Activated naive CD4-positive, alpha-beta T cell treated with anti-CD3 and anti-CD28 coated beads for 36 hours (primary cell): Measurements from ENCODE around the gene CHN1. TPM values are rescaled to one million over a fixed set of nuclear protein-coding genes. Genes with fewer than 3 reads are reported as not detected.

Source experiments
- CTCF ChIA-PET: fragments of 350-600 bp; sonication (Branson Sonifier 250); formaldehyde crosslinking; loops from one replicate; lab custom pipeline; 2021; ENCODE audit warnings: antibody characterized with exemption; lab: Charles Lee
- DNase-seq: peaks from one replicate; pipeline ENCODE4 v3.0.0-alpha.2; 2020
- H3K27ac Mint-ChIP-seq: one replicate; pipeline ENCODE4 v1.8.0; 2021; ENCODE audit warnings: mild to moderate bottlenecking, mixed read lengths
- H3K27me3 Mint-ChIP-seq: one replicate; pipeline ENCODE4 v1.8.0; 2021; ENCODE audit warnings: low read depth, mixed read lengths
- H3K36me3 Mint-ChIP-seq: one replicate; pipeline ENCODE4 v1.8.0; 2021; ENCODE audit warnings: low read depth, mixed read lengths
- H3K4me1 Mint-ChIP-seq: one replicate; pipeline ENCODE4 v1.8.0; 2021; ENCODE audit warnings: low read depth, mixed read lengths
- H3K4me3 Mint-ChIP-seq: one replicate; pipeline ENCODE4 v1.8.0; 2021; ENCODE audit warnings: mild to moderate bottlenecking, moderate library complexity, mixed read lengths
- H3K9me3 Mint-ChIP-seq: one replicate; pipeline ENCODE4 v1.8.0; 2021; ENCODE audit warnings: mixed read lengths
- intact Hi-C: fragments of 100-400 bp; cut with micrococcal nuclease; formaldehyde crosslinking; loops from one replicate; pipeline ENCODE4 v1.15.1; 2023
- total RNA-seq, 2 experiments: library from RNA; stranded (reverse); gene quantifications; one replicate each; pipeline ENCODE4 v1.2.3, GENCODE V29; 2021

CHN1 gene
- total RNA-seq, 2 experiments from 2014 or later = 2.1 to 3.3 TPM

GRCh38 chr2:175026385-175026784 lies 21.2 kb upstream of the CHN1 start:
- Mint-ChIP-seq H3K27ac (no peak overlapping the region), H3K9me3 (no peaks in the 10 kb centered on the region), H3K27me3 (no peaks in the 10 kb centered on the region), H3K4me3 (no peak overlapping the region), H3K4me1 (no peaks in the 10 kb centered on the region), H3K36me3 (no peaks in the 10 kb centered on the region)
- intact Hi-C loops = no loop called here
- DNase-seq = no peak
- CTCF ChIA-PET = no interaction called here

- no peak overlapping the region for H3K27ac Mint-ChIP-seq
- no peak overlapping the region for H3K4me3 Mint-ChIP-seq
- DNase-seq = no peak
- CTCF ChIA-PET = no interaction called here
- no peaks in the 10 kb centered on the region for H3K4me1 Mint-ChIP-seq
- no peaks in the 10 kb centered on the region for H3K9me3 Mint-ChIP-seq
- intact Hi-C loops = no loop called here
- no peaks in the 10 kb centered on the region for H3K27me3 Mint-ChIP-seq
- H3K36me3 Mint-ChIP-seq = no peaks in the 10 kb centered on the region
Measured at GRCh38 chr2:175025946-175026345, 20.8 kb upstream of the CHN1 start.

DNA sequence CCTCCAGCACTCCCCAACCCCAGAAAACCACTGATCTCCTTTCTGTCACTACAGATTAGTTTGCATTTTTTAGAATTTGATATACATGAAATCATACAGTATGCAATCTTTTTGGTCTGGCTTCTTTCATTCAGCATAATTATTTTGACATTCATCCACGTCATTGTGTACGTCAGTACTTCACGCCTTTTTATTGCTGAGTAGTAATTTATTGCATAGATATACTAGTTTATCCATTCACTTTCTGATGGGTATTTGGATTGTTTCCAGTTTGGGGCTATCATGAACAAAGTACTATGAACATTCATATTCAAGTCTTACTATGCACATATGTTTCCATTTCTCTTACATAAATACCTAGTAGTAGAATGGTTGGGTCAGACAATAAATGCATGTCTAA lies 20.1 kb upstream of the CHN1 start:
- CTCF ChIA-PET = no interaction called here
- Mint-ChIP-seq H3K36me3 (no peaks in the 10 kb centered on the region), H3K27me3 (no peaks in the 10 kb centered on the region)

GRCh38 chr2:175022923-175023322 lies 17.7 kb upstream of the CHN1 start:
- H3K4me1 Mint-ChIP-seq = no peaks in the 10 kb centered on the region
- CTCF ChIA-PET = interaction anchor here (1.0 kb wide), 1 partner anchor 18 kb away, joined by 4 read pairs; the partner anchor contains the start of gene CHN1

More for the DNA sequence above, 20.1 kb upstream of the CHN1 start:
- H3K4me3 Mint-ChIP-seq = no peak overlapping the region
- intact Hi-C loops = no loop called here
- H3K27ac Mint-ChIP-seq = no peak overlapping the region
- DNase-seq = no peak
- H3K4me1 Mint-ChIP-seq = no peaks in the 10 kb centered on the region
- H3K9me3 Mint-ChIP-seq = no peaks in the 10 kb centered on the region

GRCh38 chr2:175019566-175020327 lies 14.6 kb upstream of the CHN1 start:
- no peak for DNase-seq
- Mint-ChIP-seq H3K4me1 (no peaks in the 10 kb centered on the region), H3K27me3 (no peaks in the 10 kb centered on the region), H3K9me3 (peaks cover 2% of the 10 kb centered on the region), H3K36me3 (no peaks in the 10 kb centered on the region), H3K4me3 (no peak overlapping the region), H3K27ac (no peak overlapping the region)
- intact Hi-C loops = loop anchor here (10.0 kb wide), 1 partner anchor 755 kb away; no protein-coding TSS in a partner anchor
- CTCF ChIA-PET = no interaction called here

More at GRCh38 chr2:175022923-175023322, 17.7 kb upstream of the CHN1 start:
- Mint-ChIP-seq H3K36me3 (no peaks in the 10 kb centered on the region), H3K4me3 (no peak overlapping the region), H3K27me3 (no peaks in the 10 kb centered on the region), H3K27ac (no peak overlapping the region), H3K9me3 (no peaks in the 10 kb centered on the region)
- intact Hi-C loops = no loop called here
- DNase-seq = no peak

GRCh38 chr2:175017618-175018414 lies 12.6 kb upstream of the CHN1 start:
- CTCF ChIA-PET = no interaction called here
- intact Hi-C loops = loop anchor here (10.0 kb wide), 1 partner anchor 757 kb away; no protein-coding TSS in a partner anchor
- no peak overlapping the region for H3K27ac Mint-ChIP-seq
- H3K4me1 Mint-ChIP-seq = no peaks in the 10 kb centered on the region
- DNase-seq = no peak
- no peaks in the 10 kb centered on the region for H3K36me3 Mint-ChIP-seq
- no peaks in the 10 kb centered on the region for H3K27me3 Mint-ChIP-seq
- peaks cover 3% of the 10 kb centered on the region for H3K9me3 Mint-ChIP-seq
- H3K4me3 Mint-ChIP-seq = no peak overlapping the region

DNA sequence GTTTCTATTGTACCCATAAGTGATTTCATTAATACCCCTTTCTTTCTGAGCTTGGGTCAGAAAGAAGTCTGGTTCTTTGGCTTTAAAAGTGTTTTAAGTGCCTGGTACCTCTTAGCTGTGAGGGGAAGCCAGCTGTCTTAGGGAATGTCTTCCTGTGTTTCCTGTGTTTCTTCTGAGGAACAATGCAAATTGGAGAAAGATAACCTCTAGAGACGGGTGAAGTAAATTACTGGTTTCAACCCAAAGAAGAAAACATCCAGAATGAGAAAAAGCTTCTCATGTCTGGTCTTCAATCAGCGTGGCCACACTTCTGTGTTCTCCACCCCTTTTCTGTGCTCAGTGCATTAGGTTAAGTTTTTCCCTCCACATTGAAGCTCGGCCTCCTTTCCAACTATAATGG lies 10.2 kb upstream of the CHN1 start:
- H3K4me1 Mint-ChIP-seq = no peaks in the 10 kb centered on the region
- no peak overlapping the region for H3K4me3 Mint-ChIP-seq
- CTCF ChIA-PET = interaction anchor here (0.7 to 1.4 kb wide), 2 partner anchors 15 to 88 kb away, joined by 3 read pairs; no protein-coding TSS in a partner anchor
- H3K9me3 Mint-ChIP-seq = peaks cover 3% of the 10 kb centered on the region
- no peak for DNase-seq
- H3K36me3 Mint-ChIP-seq = no peaks in the 10 kb centered on the region
- intact Hi-C loops = loop anchor here (10.0 kb wide), 1 partner anchor 759 kb away; no protein-coding TSS in a partner anchor
- peaks cover 3% of the 10 kb centered on the region for H3K27me3 Mint-ChIP-seq
- no peak overlapping the region for H3K27ac Mint-ChIP-seq

DNA sequence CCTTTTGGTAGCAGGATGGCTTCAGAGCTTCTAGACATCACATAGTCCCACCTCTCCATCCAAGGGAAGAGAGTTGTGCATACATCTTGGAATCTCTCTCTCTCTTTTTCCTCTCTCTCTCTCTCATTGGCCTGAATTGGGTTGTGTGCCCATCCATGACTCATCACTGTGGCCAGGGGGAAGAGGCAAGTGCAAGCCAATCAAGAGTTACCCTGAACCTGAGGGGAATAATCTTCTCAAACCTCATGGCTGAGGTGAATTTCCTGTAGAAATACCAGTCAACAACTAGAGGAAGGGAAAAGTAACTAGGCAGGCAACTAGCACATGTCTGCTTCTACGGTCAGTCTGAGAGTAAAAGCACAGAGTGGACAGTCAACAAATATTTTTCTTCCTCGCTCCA lies 7.3 kb upstream of the CHN1 start:
- Mint-ChIP-seq H3K4me3 (no peak overlapping the region), H3K4me1 (no peaks in the 10 kb centered on the region), H3K9me3 (peaks cover 3% of the 10 kb centered on the region), H3K27ac (no peak overlapping the region), H3K36me3 (no peaks in the 10 kb centered on the region), H3K27me3 (peaks cover 9% of the 10 kb centered on the region)
- CTCF ChIA-PET = no interaction called here
- intact Hi-C loops = loop anchor here (10.0 kb wide), 1 partner anchor 762 kb away; no protein-coding TSS in a partner anchor
- no peak for DNase-seq

GRCh38 chr2:175011505-175011904 lies 6.3 kb upstream of the CHN1 start:
- Mint-ChIP-seq H3K4me3 (no peak overlapping the region), H3K27me3 (peaks cover 16% of the 10 kb centered on the region), H3K36me3 (no peaks in the 10 kb centered on the region), H3K9me3 (peaks cover 3% of the 10 kb centered on the region), H3K27ac (peak overlapping the region; percentile 39), H3K4me1 (no peaks in the 10 kb centered on the region)
- intact Hi-C loops = loop anchor here (10.0 kb wide), 1 partner anchor 763 kb away; no protein-coding TSS in a partner anchor
- CTCF ChIA-PET = no interaction called here
- no peak for DNase-seq

DNA sequence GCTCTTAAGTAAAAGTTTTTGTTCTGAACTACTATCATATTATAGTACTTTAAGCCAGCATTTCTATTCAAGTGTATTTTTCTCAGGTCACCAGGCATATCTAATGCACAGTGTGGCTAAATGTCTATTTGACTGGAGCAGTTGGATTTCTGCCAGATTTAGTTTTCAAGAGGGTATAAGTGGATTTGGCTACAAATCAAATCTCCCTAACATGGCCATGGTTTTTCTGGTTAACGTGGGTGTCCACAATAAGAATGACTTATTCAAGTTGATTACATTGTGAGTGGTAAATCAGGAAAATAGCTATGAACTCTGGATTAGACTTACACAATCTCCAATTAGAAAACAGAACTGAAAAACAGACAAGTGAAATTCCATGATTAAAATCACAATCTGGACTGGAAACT lies 5.7 kb upstream of the CHN1 start:
- DNase-seq = no peak
- no peaks in the 10 kb centered on the region for H3K36me3 Mint-ChIP-seq
- intact Hi-C loops = loop anchor here (10.0 kb wide), 1 partner anchor 764 kb away; no protein-coding TSS in a partner anchor
- H3K4me1 Mint-ChIP-seq = peaks cover 3% of the 10 kb centered on the region
- H3K27ac Mint-ChIP-seq = no peak overlapping the region
- no peak overlapping the region for H3K4me3 Mint-ChIP-seq
- CTCF ChIA-PET = interaction anchor here (0.5 kb wide), 1 partner anchor 312 kb away, joined by 3 read pairs; no protein-coding TSS in a partner anchor
- peaks cover 3% of the 10 kb centered on the region for H3K9me3 Mint-ChIP-seq
- H3K27me3 Mint-ChIP-seq = peaks cover 22% of the 10 kb centered on the region

DNA sequence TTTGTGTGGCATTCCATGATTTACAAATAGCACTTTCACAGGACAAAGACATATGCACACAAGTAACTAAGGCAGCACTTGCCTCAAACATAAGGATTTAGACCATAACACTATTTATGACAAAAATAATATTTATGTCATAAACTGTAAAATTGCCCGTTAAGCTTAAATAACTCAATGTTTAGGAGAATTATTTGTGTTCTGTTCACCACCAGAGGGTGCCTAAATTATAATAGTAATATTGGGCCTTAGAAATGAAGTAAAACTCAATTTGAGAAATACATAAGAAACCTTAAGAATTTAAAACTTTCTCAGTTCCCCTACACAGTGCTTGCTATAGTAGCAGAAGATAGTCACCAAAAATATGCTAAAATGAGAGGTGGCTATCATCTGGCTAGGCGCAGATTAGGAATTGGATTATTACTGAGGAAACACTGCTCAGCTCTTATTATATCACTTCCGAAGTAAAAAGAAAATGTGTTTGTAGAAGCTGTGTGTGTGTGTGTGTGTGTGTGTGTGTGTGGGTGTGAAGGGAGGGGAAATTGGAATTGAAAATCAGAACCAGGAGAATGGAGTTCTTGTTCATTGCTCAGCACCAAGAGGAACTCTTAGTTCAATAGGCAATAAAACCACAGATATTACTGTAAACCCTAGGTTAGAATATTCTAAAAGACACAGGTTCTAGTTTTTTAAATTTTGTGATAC lies 4.9 kb upstream of the CHN1 start:
- intact Hi-C loops = loop anchor here (5.0 to 10.0 kb wide), 2 partner anchors 313 to 765 kb away; no protein-coding TSS in a partner anchor
- Mint-ChIP-seq H3K27ac (no peak overlapping the region), H3K4me3 (no peak overlapping the region), H3K36me3 (no peaks in the 10 kb centered on the region), H3K9me3 (peaks cover 3% of the 10 kb centered on the region), H3K4me1 (peaks cover 7% of the 10 kb centered on the region), H3K27me3 (peaks cover 26% of the 10 kb centered on the region)
- CTCF ChIA-PET = interaction anchor here (0.7 kb wide), 1 partner anchor 263 kb away, joined by 3 read pairs; no protein-coding TSS in a partner anchor
- no peak for DNase-seq
